GM19043 (cell line): ENCODE results near the gene RPL38.
"Not testable (repeated sequence)": the region's sequence is repeated elsewhere in the genome, so short reads cannot be mapped to it uniquely, and the experiment has no call there.

Experiments used
- ATAC-seq: cut with Tn5 transposase; IDR thresholded peaks from one replicate; pipeline ENCODE4 v1.9.1; 2021; ENCODE audit warnings: low read depth; ENCODE audit not compliant: unreplicated experiment

The RPL38 gene

DNA sequence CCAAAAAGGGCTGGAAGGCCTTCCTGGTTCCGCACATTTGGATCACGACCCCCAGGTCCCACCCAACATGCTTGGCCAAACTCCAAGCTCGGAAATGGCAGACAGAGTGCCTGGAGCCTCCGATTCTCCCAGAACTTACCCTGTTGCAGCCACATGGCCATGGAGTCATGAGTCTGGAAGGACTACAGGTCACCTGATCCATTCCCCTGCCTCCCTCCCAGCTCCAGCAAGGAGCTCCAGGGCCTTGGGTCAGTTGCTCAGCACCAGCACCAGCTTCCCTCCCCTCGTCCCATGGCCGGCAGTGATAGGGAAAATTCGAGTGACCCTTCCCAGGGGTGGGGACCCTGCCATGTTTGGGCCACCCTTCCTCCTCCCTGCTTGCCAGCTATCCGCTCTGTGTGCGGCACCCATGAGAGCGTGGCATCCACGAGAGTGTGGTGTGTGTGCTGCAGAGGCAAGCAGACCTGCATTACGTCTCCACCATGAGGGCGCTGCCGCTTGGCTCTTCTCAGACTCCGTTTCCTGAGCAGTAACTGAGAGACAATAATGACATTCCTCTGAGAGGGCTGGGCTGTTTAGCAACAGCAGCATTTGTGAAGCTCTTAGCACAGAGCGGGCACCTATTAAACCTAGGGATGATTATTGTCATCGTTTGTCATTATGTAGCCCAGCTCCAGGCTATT lies 21.3 kb upstream of the RPL38 start:
- no peak for ATAC-seq

DNA sequence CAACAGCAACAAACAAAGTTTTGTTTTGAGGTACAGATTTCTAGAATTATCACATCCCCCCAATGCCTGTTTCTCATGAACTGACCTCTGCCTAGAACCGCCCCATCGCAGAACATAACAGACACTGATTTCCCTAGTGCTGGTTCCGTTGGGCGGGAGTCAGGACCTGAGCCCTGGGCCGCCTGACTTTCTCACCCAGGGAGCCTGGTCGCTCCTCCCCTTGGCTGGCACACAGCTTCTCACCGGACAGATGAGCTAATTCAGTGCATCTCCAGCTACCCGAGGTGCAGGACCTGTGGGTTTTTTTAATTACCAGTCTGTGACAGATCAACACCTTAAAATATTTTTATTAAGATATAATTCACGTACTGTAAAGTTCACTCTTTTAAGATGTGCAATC lies 20.1 kb upstream of the RPL38 start:
- no peak for ATAC-seq

DNA sequence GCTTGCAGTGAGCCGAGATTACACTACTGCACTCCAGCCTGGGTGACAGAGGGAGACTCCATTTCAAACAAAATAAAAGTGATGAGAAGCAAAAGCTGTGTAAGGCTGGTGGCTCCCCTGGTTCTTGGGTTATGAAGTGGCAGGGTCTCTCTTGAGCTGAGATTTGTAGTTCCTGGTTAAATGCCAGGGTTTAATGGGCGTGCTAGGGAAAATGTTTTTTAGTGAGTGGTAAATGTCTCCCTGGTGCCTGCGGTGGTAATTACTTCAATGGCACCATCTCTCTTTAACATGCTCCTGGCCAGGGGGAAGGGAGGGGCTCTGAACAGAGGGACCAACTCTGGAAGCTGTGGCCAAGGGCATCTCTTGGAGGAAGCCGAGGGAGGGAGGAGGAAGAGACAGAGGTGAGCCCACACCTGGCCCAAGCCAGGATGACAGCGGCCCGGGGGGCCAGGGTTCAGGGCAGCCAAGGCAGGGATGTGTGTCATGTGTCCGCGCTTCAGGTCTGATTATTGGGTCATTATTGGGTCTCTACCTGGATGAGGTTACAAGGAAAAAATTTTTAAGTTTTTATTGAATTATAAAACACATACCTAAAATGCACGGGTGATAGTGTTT lies 17.8 kb upstream of the RPL38 start:
- no peak for ATAC-seq

- no peak for ATAC-seq
These were observed 17.0 kb upstream of the RPL38 start for GRCh38 chr17:74186498-74186897.

DNA sequence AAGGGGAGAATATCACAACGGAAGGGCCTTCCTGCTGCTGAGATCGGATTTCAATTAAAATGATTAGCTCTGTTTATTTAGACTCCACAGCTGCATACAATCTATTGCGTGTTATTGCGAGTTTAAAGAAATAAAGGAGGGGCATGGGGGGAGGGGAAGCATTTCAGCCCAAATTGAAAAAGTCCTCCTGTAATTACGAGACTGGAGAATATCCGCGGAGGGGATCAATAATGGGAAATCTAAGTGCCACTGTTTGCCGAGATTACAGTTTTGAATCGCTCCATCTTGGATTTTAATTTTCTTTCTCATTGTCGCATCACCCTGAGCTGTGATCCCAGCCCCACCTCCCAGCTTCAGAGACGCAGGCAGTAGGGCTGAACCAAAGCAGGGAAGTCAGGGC lies 15.7 kb upstream of the RPL38 start:
- no peak for ATAC-seq

- not testable (repeated sequence) for ATAC-seq
These were observed 14.8 kb upstream of the RPL38 start for GRCh38 chr17:74188687-74189086.

DNA sequence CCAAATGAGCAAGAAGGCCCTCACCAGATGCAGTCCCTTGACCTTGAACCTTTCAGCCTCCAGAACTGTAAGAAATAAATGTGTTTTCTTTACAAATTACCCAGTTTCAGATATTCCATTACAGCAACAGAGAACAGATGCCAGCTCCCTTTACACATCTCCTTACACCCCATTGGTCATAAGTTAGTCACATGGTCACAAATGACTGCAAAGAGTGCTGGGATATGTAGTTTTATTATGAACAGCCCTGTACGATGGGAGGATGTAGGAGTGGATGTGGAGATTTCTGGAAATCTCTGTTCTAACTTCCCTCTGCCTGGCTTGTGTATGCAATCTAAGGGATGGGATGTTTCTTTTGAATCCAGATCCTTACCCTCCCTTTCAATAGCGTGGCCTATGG lies 13.3 kb upstream of the RPL38 start:
- ATAC-seq = peak; percentile 63

GRCh38 chr17:74190807-74191406 lies 12.6 kb upstream of the RPL38 start:
- ATAC-seq = no peak

DNA sequence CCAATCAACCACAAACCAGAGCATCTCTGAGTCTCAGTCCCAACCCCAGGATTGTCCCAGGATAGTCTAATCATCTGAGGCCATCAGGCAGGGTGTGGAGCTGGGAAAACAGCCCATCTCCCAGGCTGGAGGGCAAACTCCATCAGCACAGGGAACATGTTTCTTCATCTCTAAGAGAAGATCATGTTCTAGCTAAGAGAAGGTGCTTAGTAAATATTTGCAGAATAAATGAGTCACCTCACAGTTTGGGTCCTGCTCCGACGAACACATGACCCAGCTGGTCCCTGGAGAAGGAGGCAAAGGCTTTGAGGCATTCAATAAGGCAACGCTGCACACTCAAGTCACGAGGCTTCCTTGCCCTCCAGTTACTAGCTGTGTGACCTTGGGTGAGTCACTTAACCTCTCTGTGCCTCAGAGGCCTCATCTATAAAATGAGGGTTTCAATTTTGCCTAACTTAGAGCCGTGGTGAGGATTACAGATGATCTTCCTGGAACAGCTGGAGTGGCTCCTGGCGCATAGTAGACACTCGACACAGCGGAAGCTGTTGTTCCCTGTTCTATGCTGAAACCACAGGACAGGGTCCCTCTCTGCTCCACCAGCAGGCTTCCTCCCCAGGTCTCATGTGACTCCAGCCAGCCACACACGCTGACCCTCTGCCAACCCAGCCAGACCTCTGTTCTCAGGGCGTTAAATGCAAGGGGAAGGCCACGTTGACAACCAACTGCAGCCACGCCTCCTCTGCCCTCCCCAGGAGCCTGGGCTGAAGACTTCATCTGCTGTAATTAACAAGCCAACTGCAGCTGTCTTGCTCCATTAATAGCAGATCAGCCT lies 10.3 kb upstream of the RPL38 start:
- no peak for ATAC-seq

GRCh38 chr17:74194682-74195081 lies 8.8 kb upstream of the RPL38 start:
- ATAC-seq = no peak

DNA sequence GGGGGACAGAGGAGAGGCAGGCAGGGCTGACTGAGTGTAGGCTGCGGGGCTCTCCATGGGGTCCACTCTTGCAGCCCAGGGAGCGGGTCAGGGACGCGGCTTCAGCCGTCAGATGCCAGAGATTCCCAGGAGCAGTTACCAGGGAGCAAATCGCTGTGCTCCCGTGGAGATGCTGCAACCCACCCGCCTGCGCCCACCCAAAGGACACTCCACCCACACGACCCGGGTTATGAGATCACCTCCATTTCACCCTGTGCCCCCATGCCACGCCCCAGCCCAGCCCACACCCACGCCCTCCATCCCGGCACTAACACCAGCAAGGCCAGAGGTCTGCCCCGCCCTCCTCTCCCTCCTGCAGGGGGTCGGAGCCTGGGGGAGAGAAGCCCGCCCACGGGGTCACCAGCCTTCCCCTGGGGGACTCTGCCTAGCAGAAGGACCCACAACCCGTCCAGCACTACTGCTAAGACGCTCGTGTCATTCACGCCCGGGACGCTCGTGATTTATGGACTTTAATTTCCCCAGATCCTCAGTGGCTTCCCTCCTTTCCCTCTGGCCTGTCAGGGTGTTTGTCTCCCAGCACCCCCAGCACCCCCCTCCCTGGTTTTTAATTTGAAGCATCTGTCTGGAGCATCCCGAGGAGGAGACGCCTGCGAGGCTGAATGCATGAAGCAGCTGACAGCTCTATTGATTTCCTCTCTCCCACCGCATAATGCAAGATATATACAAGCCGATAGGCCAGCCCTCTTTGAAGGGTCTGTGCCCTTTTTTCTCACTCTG lies 6.7 kb upstream of the RPL38 start:
- ATAC-seq = no peak

GRCh38 chr17:74197801-74198200 lies 5.7 kb upstream of the RPL38 start:
- ATAC-seq = no peak

DNA sequence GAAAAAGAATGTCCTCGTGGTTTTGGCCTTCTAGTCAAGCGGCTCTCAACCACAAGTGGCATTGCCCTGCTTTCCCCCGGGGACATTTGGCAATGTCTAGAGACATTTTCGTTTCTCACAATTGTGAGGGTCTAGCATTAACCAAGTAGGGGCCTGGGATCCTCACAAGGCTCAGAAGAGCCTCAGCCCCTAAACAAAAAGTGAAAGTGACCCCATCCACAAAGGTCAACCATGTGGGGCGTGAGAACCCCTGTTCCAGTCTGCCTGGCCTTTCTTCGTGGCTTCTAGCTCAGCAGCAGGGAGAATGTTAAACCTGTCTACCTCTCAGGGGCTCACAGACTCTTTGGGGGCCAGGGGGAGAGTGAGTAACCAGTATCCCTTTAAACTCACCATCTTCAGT lies 4.8 kb upstream of the RPL38 start:
- no peak for ATAC-seq

- ATAC-seq = no peak
These were observed 4.0 kb upstream of the RPL38 start for GRCh38 chr17:74199306-74200092.

GRCh38 chr17:74200112-74200511 lies 3.4 kb upstream of the RPL38 start:
- no peak for ATAC-seq

- no peak for ATAC-seq
These were observed 2.2 kb upstream of the RPL38 start for GRCh38 chr17:74201250-74201649.

- ATAC-seq = no peak
These were observed 1.5 kb upstream of the RPL38 start for GRCh38 chr17:74201948-74202347.

GRCh38 chr17:74202938-74203337 lies 540 bp upstream of the RPL38 start:
- no peak for ATAC-seq

GRCh38 chr17:74204474-74204873 lies 996 bp downstream of the RPL38 start:
- ATAC-seq = no peak

DNA sequence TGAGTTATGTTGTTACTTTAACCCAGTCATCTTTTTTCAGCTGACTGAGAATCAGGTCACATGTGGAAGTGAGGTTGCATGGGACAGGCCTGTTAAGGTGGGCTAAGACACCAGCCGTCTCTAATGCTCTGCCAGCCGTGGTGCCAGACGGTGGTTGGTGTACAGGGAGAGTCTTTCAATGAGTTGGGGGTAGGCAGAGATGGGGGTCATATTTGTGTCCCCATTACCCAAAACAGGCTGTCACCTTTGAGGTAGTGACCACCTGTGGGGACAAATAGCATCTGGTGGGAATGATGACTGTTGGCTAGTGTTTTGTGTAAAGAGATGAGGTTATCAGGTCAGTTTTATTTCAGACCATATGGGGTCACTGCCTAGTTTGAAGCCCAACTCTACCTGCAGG lies 1.8 kb downstream of the RPL38 start:
- no peak for ATAC-seq
